Measurements from ENCODE around the gene DNMT3A. TPM values are rescaled to one million over a fixed set of nuclear protein-coding genes. Genes with fewer than 3 reads are reported as not detected.

DNMT3A gene
- total RNA-seq, 1 experiment from 2014 or later: 215 TPM

DNA sequence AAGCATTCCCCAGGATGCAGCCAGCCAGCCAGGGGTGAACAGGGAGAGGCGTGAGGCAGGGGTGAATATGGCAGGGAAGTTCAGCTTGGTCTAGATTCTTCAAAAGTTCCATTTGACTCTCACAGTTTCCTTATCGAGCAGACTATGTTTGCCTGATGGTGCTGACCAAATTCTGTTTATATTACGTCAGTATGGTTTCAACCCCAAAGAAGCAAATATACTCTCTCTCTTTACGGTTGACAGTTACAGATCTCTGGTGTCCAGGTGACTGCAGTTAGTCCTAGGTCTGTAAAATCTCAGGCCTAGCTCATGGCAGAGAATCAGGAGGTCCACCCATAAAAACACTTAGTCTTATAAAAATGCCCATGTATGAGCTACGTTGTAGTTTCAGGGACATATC, 38.3 kb upstream of the DNMT3A start:
- Histone ChIP-seq H3K27ac (ENCODE audit: insufficient read length, low read depth, low read length) (no peak overlapping the region), H2BK15ac (ENCODE audit: low read depth, low read length) (no peak overlapping the region), H2BK12ac (ENCODE audit: insufficient read length, low read depth, low read length) (no peak overlapping the region), H3K79me2 (ENCODE audit: insufficient read depth, low read length) (no peaks in the 10 kb centered on the region), H3K9ac (ENCODE audit: extremely low read depth, insufficient read length, low read length) (no peak overlapping the region), H4K5ac (ENCODE audit: insufficient read length, low read depth, low read length) (no peak overlapping the region), H3K79me1 (ENCODE audit: insufficient read depth, low read depth, low read length, poor library complexity, severe bottlenecking) (no peaks in the 10 kb centered on the region), H2BK20ac (ENCODE audit: low read depth, low read length, poor library complexity, severe bottlenecking) (no peak overlapping the region), H3K4me2 (ENCODE audit: insufficient read depth, insufficient read length, low read length) (no peak overlapping the region), H3K56ac (ENCODE audit: insufficient read length, low read depth, low read length) (no peak overlapping the region), H3K9me3 (ENCODE audit: control insufficient read depth, low read depth, low read length) (no peaks in the 10 kb centered on the region), H2BK5ac (ENCODE audit: insufficient read length, low read length) (no peak overlapping the region), H4K8ac (replicated peaks; ENCODE audit: insufficient read length, low read depth, low read length) (no peak overlapping the region), H3K18ac (ENCODE audit: insufficient read length, low read depth, low read length) (no peak overlapping the region), H3K4me1 (ENCODE audit: insufficient read depth, low read length) (no peaks in the 10 kb centered on the region), H3K27me3 (ENCODE audit: insufficient read depth, low read length) (no peaks in the 10 kb centered on the region), H3K23ac (ENCODE audit: insufficient read length, low read depth, low read length) (no peak overlapping the region), H2BK120ac (ENCODE audit: low read depth, low read length, poor library complexity, severe bottlenecking) (no peak overlapping the region), H2AFZ (ENCODE audit: low read length) (no peak overlapping the region), H2AK5ac (ENCODE audit: insufficient read length, low read length) (no peak overlapping the region), H3K23me2 (ENCODE audit: insufficient read length, low read depth, low read length, poor library complexity, severe bottlenecking) (no peaks in the 10 kb centered on the region), H4K91ac (ENCODE audit: insufficient read length, low read depth, low read length) (no peak overlapping the region), H3K4ac (ENCODE audit: low read depth, low read length) (no peak overlapping the region), H4K20me1 (ENCODE audit: control insufficient read depth, insufficient read depth, insufficient read length) (no peaks in the 10 kb centered on the region), H3T11ph (ENCODE audit: low read length) (no peak overlapping the region), H3K14ac (ENCODE audit: insufficient read depth, low read length) (no peak overlapping the region)
- Mint-ChIP-seq H3K36me3 (ENCODE audit: insufficient read depth in 1 of 3, low read depth in 3 of 3) (peaks cover 7 to 11% (median 8%) of the 10 kb centered on the region in 3 experiments; a peak in 6 of 7 replicates), H3K4me1 (peaks cover 16% of the 10 kb centered on the region in 2 experiments), H3K27ac (no peak overlapping the region), H3K4me3 (no peak overlapping the region), H3K27me3 (ENCODE audit: low read depth) (peaks cover 32% of the 10 kb centered on the region), H3K9me3 (peaks cover 8 to 11% of the 10 kb centered on the region in 2 experiments; a peak in 4 of 5 replicates)
- no peak for DNase-seq
- no peak for TF ChIP-seq CTCF (conservative IDR thresholded peaks at IDR 0.05)
- no CpG with 5 or more reads among the region's 5 CpGs for WGBS (ENCODE audit: extremely low coverage, insufficient read length, low lambda C conversion rate)

Measured in H9 (cell line).